ENCODE results near the gene KRT36. TPM values are rescaled to one million over a fixed set of nuclear protein-coding genes. Genes with fewer than 3 reads are reported as not detected.

The KRT36 gene
- polyA plus RNA-seq, 1 donor (not counting 4 experiments of a cell fraction or from before 2014, with no cell fraction given) = not detected

- Histone ChIP-seq H3K9me3 (ENCODE audit: control insufficient read depth, low read depth, low read length) (no peaks in the 10 kb centered on the region), H3K27me3 (ENCODE audit: control insufficient read depth, extremely low read depth, insufficient read depth, low read length) (no peaks in the 10 kb centered on the region), H4K20me1 (ENCODE audit: control insufficient read depth, extremely low read depth, insufficient read depth, low read length) (no peaks in the 10 kb centered on the region), H3K4me1 (ENCODE audit: control insufficient read depth, extremely low read depth, insufficient read depth, low read length) (peaks cover 55% of the 10 kb centered on the region), H3K27ac (ENCODE audit: control insufficient read depth, insufficient read depth, low read length) (peak overlapping the region; percentile 50), H3K9ac (ENCODE audit: control insufficient read depth, extremely low read depth, insufficient read depth, low read length) (peak overlapping the region; percentile 41), H3K4me2 (ENCODE audit: control insufficient read depth, extremely low read depth, insufficient read depth, low read depth, low read length) (peak overlapping the region; percentile 55), H3K36me3 (ENCODE audit: control insufficient read depth in 2 of 2, extremely low read depth in 1 of 2, insufficient read depth in 2 of 2, low read length in 2 of 2) (no peaks in the 10 kb centered on the region), H2AFZ (ENCODE audit: control insufficient read depth, low read length) (no peak overlapping the region), H3K4me3 (ENCODE audit: control insufficient read depth in 2 of 3, extremely low read depth in 1 of 3, insufficient read depth in 2 of 3, low read depth in 1 of 3, low read length in 3 of 3) (no peak overlapping the region), H3K9me1 (ENCODE audit: control insufficient read depth, extremely low read depth, insufficient read depth, low read length) (no peaks in the 10 kb centered on the region), H3K79me2 (ENCODE audit: control insufficient read depth, insufficient read depth, low read length) (no peaks in the 10 kb centered on the region)
- dilution Hi-C loops (cut with MboI; ENCODE audit: extremely low pct_ligation_motif_present, low sequenced_read_pairs) = no loop called here
- no peak for DNase-seq (ENCODE audit: low read depth, low spot score)
- FAIRE-seq = no peak
- TF ChIP-seq, protein P1, sequence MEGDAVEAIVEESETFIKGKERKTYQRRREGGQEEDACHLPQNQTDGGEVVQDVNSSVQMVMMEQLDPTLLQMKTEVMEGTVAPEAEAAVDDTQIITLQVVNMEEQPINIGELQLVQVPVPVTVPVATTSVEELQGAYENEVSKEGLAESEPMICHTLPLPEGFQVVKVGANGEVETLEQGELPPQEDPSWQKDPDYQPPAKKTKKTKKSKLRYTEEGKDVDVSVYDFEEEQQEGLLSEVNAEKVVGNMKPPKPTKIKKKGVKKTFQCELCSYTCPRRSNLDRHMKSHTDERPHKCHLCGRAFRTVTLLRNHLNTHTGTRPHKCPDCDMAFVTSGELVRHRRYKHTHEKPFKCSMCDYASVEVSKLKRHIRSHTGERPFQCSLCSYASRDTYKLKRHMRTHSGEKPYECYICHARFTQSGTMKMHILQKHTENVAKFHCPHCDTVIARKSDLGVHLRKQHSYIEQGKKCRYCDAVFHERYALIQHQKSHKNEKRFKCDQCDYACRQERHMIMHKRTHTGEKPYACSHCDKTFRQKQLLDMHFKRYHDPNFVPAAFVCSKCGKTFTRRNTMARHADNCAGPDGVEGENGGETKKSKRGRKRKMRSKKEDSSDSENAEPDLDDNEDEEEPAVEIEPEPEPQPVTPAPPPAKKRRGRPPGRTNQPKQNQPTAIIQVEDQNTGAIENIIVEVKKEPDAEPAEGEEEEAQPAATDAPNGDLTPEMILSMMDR (optimal IDR thresholded peaks at IDR 0.05 in 1 of 3, IDR thresholded peaks at IDR 0.05 in 1 of 3, conservative IDR thresholded peaks at IDR 0.05 in 1 of 3; ENCODE audit: extremely low read depth in 1 of 3, insufficient read depth in 2 of 3, low read length in 3 of 3) = no peak
- no peak for TF ChIP-seq EZH2 (IDR thresholded peaks at IDR 0.05; ENCODE audit: low read length)
These were observed 48.9 kb upstream of the KRT36 start for GRCh38 chr17:41538565-41538991.

DNA sequence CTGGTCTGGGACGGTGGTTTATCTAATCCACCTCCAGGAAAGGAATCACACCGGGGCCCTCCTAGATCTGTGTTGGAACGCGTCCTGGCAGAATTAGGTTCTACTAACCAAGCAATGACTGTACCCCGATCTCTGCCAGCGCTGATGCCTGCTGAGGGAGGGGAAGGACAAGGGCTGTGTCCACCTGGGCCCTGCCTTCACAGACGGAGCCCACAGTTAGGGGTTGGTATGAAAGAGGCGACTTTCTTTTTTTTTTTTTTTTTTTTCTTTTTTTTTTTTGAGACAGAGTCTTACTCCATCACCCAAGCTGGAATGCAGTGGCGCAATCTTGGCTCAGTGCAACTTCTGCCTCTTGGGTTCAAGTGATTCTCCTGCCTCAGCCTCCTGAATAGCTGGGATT, 48.3 kb upstream of the KRT36 start:
- Histone ChIP-seq H3K4me2 (ENCODE audit: control insufficient read depth, extremely low read depth, insufficient read depth, low read depth, low read length) (peak overlapping the region; percentile 55), H3K79me2 (ENCODE audit: control insufficient read depth, insufficient read depth, low read length) (no peaks in the 10 kb centered on the region), H3K9me1 (ENCODE audit: control insufficient read depth, extremely low read depth, insufficient read depth, low read length) (no peaks in the 10 kb centered on the region), H2AFZ (ENCODE audit: control insufficient read depth, low read length) (no peak overlapping the region), H3K4me3 (ENCODE audit: control insufficient read depth in 2 of 3, extremely low read depth in 1 of 3, insufficient read depth in 2 of 3, low read depth in 1 of 3, low read length in 3 of 3) (no peak overlapping the region), H3K9me3 (ENCODE audit: control insufficient read depth, low read depth, low read length) (no peaks in the 10 kb centered on the region), H4K20me1 (ENCODE audit: control insufficient read depth, extremely low read depth, insufficient read depth, low read length) (no peaks in the 10 kb centered on the region), H3K9ac (ENCODE audit: control insufficient read depth, extremely low read depth, insufficient read depth, low read length) (peak overlapping the region; percentile 18), H3K36me3 (ENCODE audit: control insufficient read depth in 2 of 2, extremely low read depth in 1 of 2, insufficient read depth in 2 of 2, low read length in 2 of 2) (no peaks in the 10 kb centered on the region), H3K4me1 (ENCODE audit: control insufficient read depth, extremely low read depth, insufficient read depth, low read length) (peaks cover 55% of the 10 kb centered on the region), H3K27ac (ENCODE audit: control insufficient read depth, insufficient read depth, low read length) (peak overlapping the region; percentile 50), H3K27me3 (ENCODE audit: control insufficient read depth, extremely low read depth, insufficient read depth, low read length) (no peaks in the 10 kb centered on the region)
- dilution Hi-C loops (cut with MboI; ENCODE audit: extremely low pct_ligation_motif_present, low sequenced_read_pairs) = no loop called here
- TF ChIP-seq, protein P1 (optimal IDR thresholded peaks at IDR 0.05 in 1 of 3, IDR thresholded peaks at IDR 0.05 in 1 of 3, conservative IDR thresholded peaks at IDR 0.05 in 1 of 3; ENCODE audit: extremely low read depth in 1 of 3, insufficient read depth in 2 of 3, low read length in 3 of 3) = no peak
- no peak for TF ChIP-seq EZH2 (IDR thresholded peaks at IDR 0.05; ENCODE audit: low read length)
- FAIRE-seq (peak; percentile 46), DNase-seq (ENCODE audit: low read depth, low spot score) (no peak)
